ENCODE results near the gene PDE3A.

Gene PDE3A

GRCh38 chr12:20432290-20432689, 64.0 kb downstream of the PDE3A start:
- no peak for DNase-seq (ENCODE audit: low read depth)
- TF ChIP-seq, protein P1, sequence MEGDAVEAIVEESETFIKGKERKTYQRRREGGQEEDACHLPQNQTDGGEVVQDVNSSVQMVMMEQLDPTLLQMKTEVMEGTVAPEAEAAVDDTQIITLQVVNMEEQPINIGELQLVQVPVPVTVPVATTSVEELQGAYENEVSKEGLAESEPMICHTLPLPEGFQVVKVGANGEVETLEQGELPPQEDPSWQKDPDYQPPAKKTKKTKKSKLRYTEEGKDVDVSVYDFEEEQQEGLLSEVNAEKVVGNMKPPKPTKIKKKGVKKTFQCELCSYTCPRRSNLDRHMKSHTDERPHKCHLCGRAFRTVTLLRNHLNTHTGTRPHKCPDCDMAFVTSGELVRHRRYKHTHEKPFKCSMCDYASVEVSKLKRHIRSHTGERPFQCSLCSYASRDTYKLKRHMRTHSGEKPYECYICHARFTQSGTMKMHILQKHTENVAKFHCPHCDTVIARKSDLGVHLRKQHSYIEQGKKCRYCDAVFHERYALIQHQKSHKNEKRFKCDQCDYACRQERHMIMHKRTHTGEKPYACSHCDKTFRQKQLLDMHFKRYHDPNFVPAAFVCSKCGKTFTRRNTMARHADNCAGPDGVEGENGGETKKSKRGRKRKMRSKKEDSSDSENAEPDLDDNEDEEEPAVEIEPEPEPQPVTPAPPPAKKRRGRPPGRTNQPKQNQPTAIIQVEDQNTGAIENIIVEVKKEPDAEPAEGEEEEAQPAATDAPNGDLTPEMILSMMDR (IDR thresholded peaks at IDR 0.05; ENCODE audit: low read length, missing control alignments), result no peak
- no peak overlapping the region for H3K4me3 ChIP-seq (replicated peaks; ENCODE audit: low read depth, low read length)

- H3K4me3 ChIP-seq (replicated peaks; ENCODE audit: low read depth, low read length), result no peak overlapping the region
- peak; percentile 64 for DNase-seq (ENCODE audit: low read depth)
- TF ChIP-seq, protein P1 (IDR thresholded peaks at IDR 0.05; ENCODE audit: low read length, missing control alignments), result no peak
Measured at GRCh38 chr12:20434996-20435395, 66.7 kb downstream of the PDE3A start.

DNA sequence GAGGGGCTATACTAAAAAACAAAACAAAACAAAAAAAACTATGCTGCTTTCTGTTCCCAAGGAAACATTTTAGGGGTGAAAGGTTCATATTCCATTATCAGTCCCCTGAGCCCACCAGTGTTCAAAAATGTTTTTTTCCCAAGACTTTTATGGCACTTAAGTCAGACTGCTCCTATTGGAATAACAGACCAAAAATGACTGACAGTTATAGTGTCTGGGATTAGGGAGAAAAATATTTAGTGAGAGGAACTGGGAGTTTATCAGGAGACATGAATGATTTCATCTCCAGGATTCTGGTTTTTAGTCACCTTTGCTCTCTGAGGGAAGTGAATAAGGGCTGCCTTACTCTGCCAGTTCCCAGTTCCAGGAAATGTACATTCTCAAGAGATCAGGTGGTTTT, 68.0 kb downstream of the PDE3A start:
- TF ChIP-seq, protein P1 (IDR thresholded peaks at IDR 0.05; ENCODE audit: low read length, missing control alignments), result no peak
- peak; percentile 44 for DNase-seq (ENCODE audit: low read depth)

DNA sequence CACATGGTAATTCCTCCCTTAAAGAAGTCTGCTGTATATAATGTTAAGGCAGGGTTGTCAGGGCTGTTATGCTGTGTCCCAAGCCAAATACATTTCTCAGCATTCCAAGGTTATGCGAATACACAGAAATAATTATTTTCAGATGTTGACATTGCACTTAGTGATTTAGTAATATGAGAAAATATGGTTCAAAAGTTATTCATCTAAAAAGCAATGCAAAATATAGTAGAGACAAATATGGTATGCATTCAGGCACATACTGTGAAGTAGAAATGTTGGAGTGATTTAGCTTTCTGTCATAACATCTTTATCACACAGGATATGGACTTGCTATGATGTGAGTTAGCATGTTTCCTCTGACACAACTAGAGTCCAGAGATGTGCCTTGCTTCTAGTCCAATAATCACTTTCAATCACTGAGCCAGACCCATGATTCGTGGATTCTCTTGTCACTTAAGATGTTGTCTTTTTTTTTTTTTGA, 70.0 kb downstream of the PDE3A start:
- H3K4me3 ChIP-seq (replicated peaks; ENCODE audit: low read depth, low read length), result no peak overlapping the region
- TF ChIP-seq, protein P1 (IDR thresholded peaks at IDR 0.05; ENCODE audit: low read length, missing control alignments), result no peak
- peak; percentile 85 for DNase-seq (ENCODE audit: low read depth)

More for the DNA sequence above, 68.0 kb downstream of the PDE3A start:
- H3K4me3 ChIP-seq (replicated peaks; ENCODE audit: low read depth, low read length), result no peak overlapping the region

GRCh38 chr12:20439626-20440025, 71.3 kb downstream of the PDE3A start:
- TF ChIP-seq, protein P1 (IDR thresholded peaks at IDR 0.05; ENCODE audit: low read length, missing control alignments), result no peak
- no peak overlapping the region for H3K4me3 ChIP-seq (replicated peaks; ENCODE audit: low read depth, low read length)
- peak; percentile 56 for DNase-seq (ENCODE audit: low read depth)

DNA sequence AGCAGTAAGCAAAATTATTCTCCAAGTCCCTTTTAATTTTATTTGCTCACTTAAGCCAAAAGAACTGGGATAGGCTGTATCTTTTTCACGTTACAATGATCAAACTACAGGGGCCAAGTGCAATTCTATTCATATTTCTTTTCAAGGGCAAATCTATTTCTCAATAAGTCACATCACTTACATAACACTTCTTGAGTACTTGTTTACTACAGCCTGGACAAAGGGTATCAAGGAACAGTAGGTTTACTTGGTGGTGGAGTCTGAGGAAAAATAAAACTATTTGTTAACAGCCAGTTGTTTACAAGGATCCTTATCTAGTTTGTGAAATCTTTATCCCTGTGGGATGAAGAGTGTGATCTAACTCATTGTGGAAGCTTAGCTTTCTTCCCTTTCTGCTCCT, 72.1 kb downstream of the PDE3A start:
- no peak overlapping the region for H3K4me3 ChIP-seq (replicated peaks; ENCODE audit: low read depth, low read length)
- TF ChIP-seq, protein P1 (IDR thresholded peaks at IDR 0.05; ENCODE audit: low read length, missing control alignments), result no peak
- DNase-seq (ENCODE audit: low read depth), result peak; percentile 51

GRCh38 chr12:20442322-20442721, 74.0 kb downstream of the PDE3A start:
- TF ChIP-seq, protein P1 (IDR thresholded peaks at IDR 0.05; ENCODE audit: low read length, missing control alignments), result no peak
- DNase-seq (ENCODE audit: low read depth), result no peak
- H3K4me3 ChIP-seq (replicated peaks; ENCODE audit: low read depth, low read length), result no peak overlapping the region

Data from fibroblast of pulmonary artery (primary cell).